ENCODE measurements around the gene CPN1. TPM values are rescaled to one million over a fixed set of nuclear protein-coding genes. Genes with fewer than 3 reads are reported as not detected.

CPN1 gene
- total RNA-seq, 2 donors from 2014 or later = 0.85 TPM; not detected in 1

DNA sequence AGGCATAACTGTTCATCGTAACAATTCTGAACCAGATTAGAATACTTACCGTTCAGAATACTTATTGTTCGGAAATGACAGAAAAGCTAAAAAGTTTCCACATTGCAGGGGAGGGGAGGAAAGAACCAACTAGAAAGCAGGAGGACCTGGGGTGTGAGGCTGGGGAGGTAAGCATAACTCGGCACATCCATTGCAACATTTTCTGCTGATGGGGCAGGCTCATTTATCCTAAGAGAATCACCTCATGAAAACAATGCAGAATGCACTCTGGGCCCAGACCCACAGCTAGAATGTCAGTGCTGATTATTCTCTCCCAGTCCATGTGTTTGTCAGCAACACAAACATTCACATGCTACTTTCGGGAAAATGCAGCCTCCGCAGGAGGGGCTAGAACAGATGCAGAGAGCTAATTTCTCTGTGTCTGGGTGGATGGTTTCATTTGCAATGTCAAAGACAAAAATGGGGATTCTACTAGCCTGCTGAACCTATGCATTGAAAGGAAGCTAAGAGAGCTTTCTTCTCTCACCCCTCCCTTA, 81.5 kb downstream of the CPN1 start:
- 95% methylated on average over 6 of the region's 6 CpGs for WGBS
- no peaks in the 10 kb centered on the region for H3K4me1 ChIP-seq (replicated peaks)

DNA sequence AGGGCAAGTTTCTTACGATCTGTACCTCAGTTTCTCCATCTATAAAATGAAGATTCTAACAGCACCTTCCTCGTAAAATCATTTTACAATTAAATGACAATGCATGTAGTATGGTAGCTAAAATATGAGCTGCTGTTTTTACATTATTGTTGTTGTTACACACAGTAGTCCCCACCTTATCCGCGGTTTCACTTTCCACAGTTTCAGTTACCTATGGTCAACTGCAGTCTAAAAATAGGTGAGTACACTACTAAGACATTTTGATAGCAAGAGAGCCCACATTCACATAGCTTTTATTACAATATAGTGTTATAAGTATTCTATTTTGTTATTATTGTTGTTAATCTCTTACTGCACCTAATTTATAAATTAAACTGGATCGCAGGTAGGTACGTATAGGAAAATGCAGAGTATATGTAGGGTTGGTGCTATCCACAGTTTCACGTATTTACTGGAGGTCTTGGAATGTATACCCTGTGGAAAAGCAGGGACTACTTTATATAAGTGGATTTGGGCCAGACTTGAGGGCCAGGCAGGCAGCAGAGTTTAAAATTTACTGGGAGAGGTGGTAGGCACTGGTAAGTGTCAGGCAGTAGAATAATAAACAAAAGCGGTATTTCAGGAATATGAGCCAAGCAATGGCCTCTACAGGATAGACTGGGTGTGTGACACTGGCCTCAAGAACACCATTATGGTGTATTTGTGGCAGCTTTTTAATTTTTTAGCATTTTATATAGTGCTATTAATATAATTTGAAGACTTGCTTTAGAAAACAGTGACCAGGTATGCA, 82.2 kb downstream of the CPN1 start:
- Histone ChIP-seq H3K4me3 (no peak overlapping the region), H3K27ac (no peak overlapping the region), H3K4me1 (replicated peaks) (no peaks in the 10 kb centered on the region), H3K36me3 (no peaks in the 10 kb centered on the region), H3K27me3 (replicated peaks; ENCODE audit: insufficient read depth) (no peaks in the 10 kb centered on the region), H3K9me3 (no peaks in the 10 kb centered on the region)
- DNase-seq (ENCODE audit: low spot score) = no peak
- intact Hi-C loops (cut with DNase I) = no loop called here
- 90% methylated on average over 8 of the region's 8 CpGs for WGBS
- TF ChIP-seq POLR2A (IDR thresholded peaks at IDR 0.05) (no peak), POLR2AphosphoS5 (IDR thresholded peaks at IDR 0.05) (no peak)
- TF ChIP-seq, protein P1, sequence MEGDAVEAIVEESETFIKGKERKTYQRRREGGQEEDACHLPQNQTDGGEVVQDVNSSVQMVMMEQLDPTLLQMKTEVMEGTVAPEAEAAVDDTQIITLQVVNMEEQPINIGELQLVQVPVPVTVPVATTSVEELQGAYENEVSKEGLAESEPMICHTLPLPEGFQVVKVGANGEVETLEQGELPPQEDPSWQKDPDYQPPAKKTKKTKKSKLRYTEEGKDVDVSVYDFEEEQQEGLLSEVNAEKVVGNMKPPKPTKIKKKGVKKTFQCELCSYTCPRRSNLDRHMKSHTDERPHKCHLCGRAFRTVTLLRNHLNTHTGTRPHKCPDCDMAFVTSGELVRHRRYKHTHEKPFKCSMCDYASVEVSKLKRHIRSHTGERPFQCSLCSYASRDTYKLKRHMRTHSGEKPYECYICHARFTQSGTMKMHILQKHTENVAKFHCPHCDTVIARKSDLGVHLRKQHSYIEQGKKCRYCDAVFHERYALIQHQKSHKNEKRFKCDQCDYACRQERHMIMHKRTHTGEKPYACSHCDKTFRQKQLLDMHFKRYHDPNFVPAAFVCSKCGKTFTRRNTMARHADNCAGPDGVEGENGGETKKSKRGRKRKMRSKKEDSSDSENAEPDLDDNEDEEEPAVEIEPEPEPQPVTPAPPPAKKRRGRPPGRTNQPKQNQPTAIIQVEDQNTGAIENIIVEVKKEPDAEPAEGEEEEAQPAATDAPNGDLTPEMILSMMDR (IDR thresholded peaks at IDR 0.05) = no peak

More for the DNA sequence above, 81.5 kb downstream of the CPN1 start:
- TF ChIP-seq, protein P1 (IDR thresholded peaks at IDR 0.05) = no peak
- TF ChIP-seq POLR2A (IDR thresholded peaks at IDR 0.05) (no peak), POLR2AphosphoS5 (IDR thresholded peaks at IDR 0.05) (no peak)
- no peaks in the 10 kb centered on the region for H3K36me3 ChIP-seq
- H3K9me3 ChIP-seq = no peaks in the 10 kb centered on the region
- H3K27ac ChIP-seq = no peak overlapping the region
- intact Hi-C loops (cut with DNase I) = no loop called here
- no peak overlapping the region for H3K4me3 ChIP-seq
- no peaks in the 10 kb centered on the region for H3K27me3 ChIP-seq (replicated peaks; ENCODE audit: insufficient read depth)
- no peak for DNase-seq (ENCODE audit: low spot score)

DNA sequence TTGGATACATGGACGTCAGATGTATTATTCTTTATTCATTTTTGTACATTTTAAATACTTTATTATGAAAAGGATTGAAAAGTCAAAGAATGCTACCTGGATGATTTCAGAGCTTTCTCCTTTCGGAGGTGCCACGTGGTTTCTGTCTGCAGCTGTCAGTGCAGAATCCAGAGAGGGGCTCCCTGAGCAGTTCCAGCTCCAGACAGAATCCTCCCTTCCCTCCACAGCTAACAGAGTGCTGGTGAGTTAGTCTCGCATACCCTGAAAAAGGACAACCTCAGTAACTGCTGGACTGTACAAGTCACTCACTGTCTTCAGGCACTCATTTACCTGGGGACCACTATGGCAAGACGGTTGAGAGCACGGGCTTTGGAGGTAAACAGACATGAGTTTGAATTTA, 82.8 kb downstream of the CPN1 start:
- intact Hi-C loops (cut with DNase I) = no loop called here
- Histone ChIP-seq H3K4me1 (replicated peaks) (no peaks in the 10 kb centered on the region), H3K9me3 (no peaks in the 10 kb centered on the region), H3K27ac (no peak overlapping the region), H3K27me3 (replicated peaks; ENCODE audit: insufficient read depth) (no peaks in the 10 kb centered on the region), H3K36me3 (no peaks in the 10 kb centered on the region), H3K4me3 (no peak overlapping the region)
- WGBS = 90% methylated on average over 6 of the region's 6 CpGs
- DNase-seq (ENCODE audit: low spot score) = no peak
- TF ChIP-seq POLR2AphosphoS5 (IDR thresholded peaks at IDR 0.05) (no peak), POLR2A (IDR thresholded peaks at IDR 0.05) (no peak)
- TF ChIP-seq, protein P1 (IDR thresholded peaks at IDR 0.05) = no peak

DNA sequence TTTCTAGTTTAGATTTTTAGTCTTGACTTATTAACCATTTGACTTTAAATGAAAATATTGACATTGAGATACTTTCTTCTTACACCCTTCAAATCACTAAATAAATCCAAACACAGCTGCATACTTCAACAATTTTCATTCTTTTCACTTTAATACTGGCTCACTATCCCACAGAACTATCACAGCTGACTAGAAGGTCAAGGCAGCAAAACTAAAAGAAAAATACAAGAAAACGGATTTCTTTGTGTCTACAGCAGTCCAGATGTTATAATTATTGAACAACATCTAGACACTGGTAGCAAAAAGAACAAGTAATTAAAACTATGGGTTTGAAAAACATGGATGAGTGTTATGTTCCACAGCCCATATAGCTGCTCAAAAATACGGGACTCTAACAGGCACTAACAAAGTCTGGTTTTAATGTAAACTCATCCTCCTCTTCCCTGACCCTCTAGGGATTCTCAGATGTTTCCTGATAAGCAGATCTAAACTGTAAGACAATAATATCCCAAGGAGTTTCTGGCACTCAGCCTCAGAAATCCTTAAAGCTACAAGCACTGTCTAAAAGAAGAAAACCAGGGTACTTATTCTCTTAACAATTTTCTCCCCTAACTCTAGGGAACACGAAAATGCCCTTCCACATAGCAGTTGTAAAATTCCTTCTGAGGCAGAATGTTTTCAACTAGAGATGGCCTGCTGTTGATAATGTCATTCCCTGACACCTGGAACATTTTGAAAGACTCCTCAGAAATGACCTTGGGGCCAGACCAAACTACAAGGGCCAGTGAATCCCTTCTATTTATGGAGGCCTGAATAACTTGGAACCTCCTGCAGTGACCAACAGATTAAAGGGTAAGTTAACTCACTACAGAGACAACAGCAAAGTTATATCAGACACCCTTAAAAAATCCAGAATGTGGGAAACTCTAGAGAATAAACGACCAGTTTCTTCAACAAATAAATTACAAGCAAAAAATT, 84.7 kb downstream of the CPN1 start:
- no peak for DNase-seq (ENCODE audit: low spot score)
- intact Hi-C loops (cut with DNase I) = no loop called here
- H3K36me3 ChIP-seq = no peaks in the 10 kb centered on the region
- 25% methylated on average over 4 of the region's 4 CpGs for WGBS
- H3K4me1 ChIP-seq (replicated peaks) = no peaks in the 10 kb centered on the region
- no peak overlapping the region for H3K4me3 ChIP-seq
- H3K9me3 ChIP-seq = no peaks in the 10 kb centered on the region
- H3K27me3 ChIP-seq (replicated peaks; ENCODE audit: insufficient read depth) = no peaks in the 10 kb centered on the region
- H3K27ac ChIP-seq = no peak overlapping the region
- no peak for TF ChIP-seq POLR2A (IDR thresholded peaks at IDR 0.05)
- TF ChIP-seq, protein P1 (IDR thresholded peaks at IDR 0.05) = no peak
- no peak for TF ChIP-seq POLR2AphosphoS5 (IDR thresholded peaks at IDR 0.05)
